CD4-positive, alpha-beta T cell treated with Interleukin-17A for 1 hour (primary cell): ENCODE results near the gene CD38.
"Not testable (repeated sequence)": the region's sequence is repeated elsewhere in the genome, so short reads cannot be mapped to it uniquely, and the experiment has no call there.

ENCODE experiments used
- DNase-seq: peaks from one replicate; pipeline ENCODE4 v3.0.0-alpha.2; 2020

The CD38 gene

GRCh38 chr4:15778289-15779241 is at the start of gene CD38:
CD38 (plus strand) TSS chr4:15778328; CDS start chr4:15778415, 87 bp downstream.
- DNase-seq, result peak; percentile 60

- DNase-seq, result peak; percentile 69
Observed at GRCh38 chr4:15729910-15730533, 48.1 kb upstream of the CD38 start.

GRCh38 chr4:15733061-15733460 is 45.1 kb upstream of the CD38 start:
- DNase-seq, result not testable (repeated sequence)

GRCh38 chr4:15735536-15735935 is 42.6 kb upstream of the CD38 start:
- no peak for DNase-seq

DNA sequence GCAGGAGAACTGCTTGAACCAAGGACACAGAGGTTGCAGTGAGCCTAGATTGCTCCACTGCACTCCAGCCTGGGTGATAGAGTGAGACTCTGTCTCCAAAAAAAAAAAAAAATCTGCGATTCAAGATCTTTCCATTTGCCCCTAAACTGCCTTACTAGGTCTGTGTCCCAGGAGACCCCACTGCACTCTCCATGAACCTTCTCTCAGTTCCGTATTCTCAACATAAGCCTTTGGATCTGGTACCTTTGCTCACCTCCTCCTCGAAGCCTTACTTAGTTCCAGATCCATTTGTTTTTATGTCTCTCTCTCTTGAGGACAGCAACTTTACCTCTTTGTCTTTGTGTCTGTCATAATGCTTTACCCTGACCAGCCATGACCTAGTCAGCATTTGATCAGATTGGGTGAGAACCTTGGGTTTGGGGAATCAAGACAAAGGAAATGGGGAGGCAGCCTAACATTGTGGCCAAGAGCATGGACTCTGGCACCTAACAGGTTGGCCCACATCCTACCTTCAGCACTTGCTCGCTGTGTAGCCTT is 41.5 kb upstream of the CD38 start:
- DNase-seq, result no peak

GRCh38 chr4:15737255-15737654 is 40.9 kb upstream of the CD38 start:
- no peak for DNase-seq

- no peak for DNase-seq
Observed at GRCh38 chr4:15738877-15739276, 39.3 kb upstream of the CD38 start.

DNA sequence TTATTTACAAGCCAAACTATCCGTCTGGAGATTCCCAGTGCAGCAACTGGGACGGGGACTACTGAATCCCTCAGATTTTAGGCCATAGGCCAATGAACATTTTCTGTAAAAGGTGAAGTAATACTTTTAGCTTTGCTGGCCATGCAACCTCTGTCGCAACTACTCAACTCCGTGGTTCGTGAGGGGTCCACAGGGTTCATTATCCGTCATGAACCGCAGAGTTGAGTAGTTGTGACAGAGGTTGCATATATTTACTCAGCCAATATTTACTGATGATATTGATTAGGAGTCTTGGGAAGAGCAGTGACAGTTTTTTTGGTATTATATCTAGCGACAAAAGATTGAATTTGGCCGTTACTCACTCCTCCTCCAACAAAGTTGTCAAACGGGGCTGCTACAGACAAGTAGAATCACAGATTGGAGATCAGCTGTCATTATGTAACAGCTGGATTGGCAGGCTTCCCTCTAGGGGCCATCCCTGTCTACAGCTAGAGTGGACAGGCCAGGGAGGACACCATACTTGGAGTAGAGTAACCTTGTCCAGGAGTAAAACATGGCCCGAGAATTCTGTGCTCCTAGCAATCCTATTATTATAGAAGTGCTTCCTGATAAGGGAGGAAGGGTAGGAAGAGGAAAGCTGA is 37.2 kb upstream of the CD38 start:
- no peak for DNase-seq

DNA sequence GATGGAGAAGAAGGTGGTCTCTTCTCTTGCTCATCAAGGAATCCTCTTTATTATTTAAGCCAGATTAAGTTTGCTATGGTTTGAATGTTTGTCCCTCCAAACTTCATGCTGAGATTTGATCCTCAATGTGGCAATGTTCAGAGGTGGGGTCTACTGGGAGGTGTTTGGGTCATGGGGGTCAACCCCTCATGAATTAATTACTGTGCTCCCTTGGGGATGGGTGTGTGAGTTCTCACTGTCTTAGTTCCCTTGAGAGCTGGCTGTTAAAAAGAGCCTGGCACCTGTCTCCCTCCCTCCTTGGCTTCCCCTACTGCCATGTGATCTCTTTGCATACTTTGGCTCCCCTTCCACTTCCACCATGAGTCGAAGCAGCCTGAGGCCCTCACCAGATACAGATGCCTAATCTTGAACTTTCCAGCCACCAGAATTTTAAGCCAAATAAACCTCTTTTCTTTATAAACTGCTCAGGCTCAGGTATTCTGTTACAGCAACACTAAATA is 36.0 kb upstream of the CD38 start:
- no peak for DNase-seq

DNA sequence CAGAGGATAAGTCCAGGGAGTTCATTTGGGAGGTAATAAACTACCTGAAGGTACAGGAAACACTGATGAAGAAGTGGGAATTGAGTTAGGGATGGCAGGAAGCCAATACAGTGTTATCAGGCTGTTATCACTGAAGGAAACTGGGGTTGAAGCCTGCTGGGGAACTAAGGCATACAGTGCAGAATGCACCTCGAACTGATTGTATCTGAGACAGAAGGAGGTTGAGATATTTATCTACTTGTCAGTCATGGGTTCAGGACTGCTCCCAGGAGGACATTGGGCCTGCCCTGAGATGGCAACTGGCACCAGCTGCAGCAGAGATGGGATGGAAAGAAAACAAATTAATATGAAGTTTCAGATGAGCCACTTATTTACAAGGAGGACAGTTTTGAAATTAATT is 35.5 kb upstream of the CD38 start:
- no peak for DNase-seq

- DNase-seq, result no peak
Observed at GRCh38 chr4:15744016-15744545, 34.0 kb upstream of the CD38 start.

GRCh38 chr4:15746110-15746509 is 32.0 kb upstream of the CD38 start:
- no peak for DNase-seq

GRCh38 chr4:15749001-15749400 is 29.1 kb upstream of the CD38 start:
- DNase-seq, result no peak

DNA sequence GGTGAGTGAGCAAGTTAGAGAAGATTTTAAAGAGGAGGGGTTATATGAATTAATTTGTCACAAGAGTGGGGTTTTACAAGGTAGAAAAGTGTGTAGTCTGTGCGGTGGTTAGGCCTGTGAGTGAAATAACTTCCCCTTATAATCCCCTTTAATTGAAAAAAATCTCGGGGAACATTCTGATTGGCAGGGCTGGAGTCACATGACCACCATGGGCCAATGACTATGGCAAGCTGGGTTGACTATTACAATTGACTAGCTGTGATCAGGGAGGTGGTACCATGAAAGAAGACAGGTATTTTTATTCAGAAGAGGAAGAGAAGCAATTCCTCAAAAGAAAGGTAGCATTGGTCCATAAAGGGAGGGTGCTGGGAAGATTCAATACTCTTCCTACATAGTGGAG is 27.0 kb upstream of the CD38 start:
- DNase-seq, result no peak

DNA sequence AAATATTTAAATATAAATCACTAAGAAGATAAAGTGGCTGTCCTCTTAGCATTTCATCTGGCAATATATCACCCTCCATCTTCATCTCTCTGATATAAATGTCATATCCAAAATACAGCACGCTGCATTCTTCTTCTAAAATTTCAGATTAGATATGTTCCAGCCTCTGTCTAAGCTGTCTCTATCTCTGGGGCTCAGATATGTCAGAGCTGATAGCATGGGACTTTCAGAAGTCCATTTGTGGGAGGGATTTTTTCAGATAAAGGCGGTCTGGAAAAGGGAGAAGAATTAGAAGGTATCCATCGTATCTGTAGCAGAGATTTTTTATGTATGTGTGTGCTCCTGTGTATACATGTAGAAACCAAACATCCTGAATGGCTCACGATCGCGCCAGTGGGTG is 25.0 kb upstream of the CD38 start:
- no peak for DNase-seq

DNA sequence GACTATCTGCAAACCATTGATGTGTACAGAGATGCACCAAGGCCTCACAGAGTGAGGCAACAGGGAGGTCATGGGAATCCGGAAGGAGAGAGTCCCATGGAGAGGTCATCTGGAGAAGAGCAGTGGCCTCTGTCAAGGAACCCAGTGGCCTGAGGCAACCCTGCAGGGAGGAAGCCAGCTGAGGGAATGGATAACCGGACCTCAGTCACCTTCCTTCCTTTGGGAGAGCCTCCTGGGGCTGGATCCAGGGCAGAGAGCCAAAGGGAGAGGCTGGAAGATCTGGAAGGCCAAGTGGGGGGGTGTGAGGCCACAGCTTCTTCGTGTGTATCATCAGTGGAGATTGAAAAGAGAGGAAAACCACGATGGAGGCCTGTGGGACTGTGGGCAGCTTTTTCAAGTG is 24.3 kb upstream of the CD38 start:
- DNase-seq, result no peak

DNA sequence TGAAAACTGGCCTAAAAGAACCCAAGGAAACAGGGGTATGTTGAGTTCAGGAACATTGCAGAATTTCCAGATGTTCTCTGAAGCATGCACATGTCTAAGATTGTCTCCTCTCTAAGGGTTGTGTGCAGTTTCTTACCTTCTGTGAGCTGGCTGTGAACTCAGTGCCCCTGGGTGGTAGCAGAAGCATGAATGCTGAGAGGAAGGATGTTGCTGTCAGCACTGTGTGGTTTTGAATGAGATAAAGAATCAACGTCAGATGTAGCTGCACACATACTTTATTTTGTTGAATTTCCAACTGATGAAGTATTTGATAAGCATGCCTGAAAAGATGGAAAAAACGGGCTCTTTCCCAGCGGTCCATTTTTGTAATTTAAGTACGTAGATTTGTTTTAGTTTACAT is 23.8 kb upstream of the CD38 start:
- peak; percentile 54 for DNase-seq

DNA sequence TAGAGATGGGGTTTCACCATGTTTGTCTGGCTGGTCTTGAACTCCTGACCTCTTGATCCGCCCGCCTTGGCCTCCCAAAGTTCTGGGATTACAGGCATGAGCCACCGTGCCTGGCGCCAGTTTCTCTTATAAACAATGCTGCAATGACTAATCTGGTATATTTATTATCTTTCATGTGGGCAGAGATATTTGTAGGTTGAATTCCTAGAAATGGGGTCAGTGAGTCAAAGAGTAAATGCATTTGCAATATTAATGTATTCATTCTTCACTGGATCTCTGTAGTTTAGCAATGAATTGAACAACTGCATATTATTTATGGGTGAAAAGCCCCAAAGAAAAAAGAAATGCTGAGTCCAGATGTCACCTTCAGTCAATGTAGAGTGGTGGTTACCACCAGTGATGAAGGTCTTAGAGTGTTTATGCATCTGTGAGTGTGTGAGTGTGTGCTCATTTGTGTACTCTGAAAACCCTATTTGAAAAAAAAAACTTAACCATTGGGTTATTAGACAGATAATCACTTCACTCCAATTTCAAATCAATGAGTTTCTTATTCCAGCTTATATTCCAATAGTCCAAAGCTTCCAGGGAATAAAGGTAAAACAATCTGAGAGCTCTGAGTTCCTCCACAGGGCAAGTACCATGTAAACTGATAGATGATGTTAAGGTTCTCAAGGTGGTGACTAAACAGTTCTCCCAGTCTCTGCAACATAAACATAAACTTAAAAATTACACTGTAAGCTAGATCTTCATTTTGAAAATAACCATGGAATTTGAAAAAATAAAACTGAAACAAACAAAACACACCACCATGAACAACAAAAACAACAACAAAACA is 22.6 kb upstream of the CD38 start:
- peak; percentile 11 for DNase-seq

- DNase-seq, result peak; percentile 89
Observed at GRCh38 chr4:15756361-15756861, 21.7 kb upstream of the CD38 start.

- no peak for DNase-seq
Observed at GRCh38 chr4:15757054-15757453, 21.1 kb upstream of the CD38 start.

GRCh38 chr4:15758294-15758693 is 19.8 kb upstream of the CD38 start:
- no peak for DNase-seq

DNA sequence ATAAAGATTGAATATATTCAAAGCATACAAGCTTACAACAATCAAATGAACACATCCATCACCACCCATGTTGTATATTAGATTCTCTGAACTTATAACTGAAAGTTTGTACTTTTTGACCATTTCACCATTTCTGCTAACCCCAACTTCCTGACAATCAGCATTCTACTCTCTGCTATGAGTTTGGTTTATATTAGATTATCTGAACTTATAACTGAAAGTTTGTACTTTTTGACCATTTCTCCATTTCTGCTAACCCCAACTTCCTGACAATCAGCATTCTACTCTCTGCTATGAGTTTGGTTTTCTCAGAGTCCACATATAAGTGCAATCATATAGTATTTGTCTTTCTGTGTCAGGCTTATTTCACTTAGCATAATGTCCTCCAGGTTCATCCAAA is 15.7 kb upstream of the CD38 start:
- DNase-seq, result not testable (repeated sequence)
